HG03342 (cell line): ENCODE results near the gene SLC8A2.
"Not testable (repeated sequence)": the region's sequence is repeated elsewhere in the genome, so short reads cannot be mapped to it uniquely, and the experiment has no call there.

ENCODE experiments used
- ATAC-seq: cut with Tn5 transposase; IDR thresholded peaks from one replicate; pipeline ENCODE4 v1.9.1; 2021; ENCODE audit warnings: mild to moderate bottlenecking, moderate library complexity; ENCODE audit not compliant: unreplicated experiment

Gene SLC8A2

DNA sequence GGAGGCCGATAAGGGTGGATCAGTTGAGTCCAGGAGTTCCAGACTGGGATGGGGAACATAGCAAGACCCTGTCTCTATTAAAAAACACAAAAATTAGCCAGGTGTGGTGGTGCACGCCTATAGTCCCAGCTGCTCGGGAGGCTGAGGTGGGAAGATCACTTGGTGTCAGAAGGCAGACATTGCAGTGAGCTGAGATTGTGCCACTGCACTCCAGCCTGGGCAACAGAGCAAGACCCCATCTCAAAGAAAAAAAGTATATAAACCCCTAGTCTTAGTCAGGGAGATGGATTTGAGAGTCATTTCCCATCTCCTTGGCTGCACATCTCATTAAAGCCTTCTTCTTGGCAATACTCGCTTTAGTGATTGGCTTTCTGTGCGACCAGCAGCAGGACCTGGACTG is 87.8 kb downstream of the SLC8A2 start:
- not testable (repeated sequence) for ATAC-seq

DNA sequence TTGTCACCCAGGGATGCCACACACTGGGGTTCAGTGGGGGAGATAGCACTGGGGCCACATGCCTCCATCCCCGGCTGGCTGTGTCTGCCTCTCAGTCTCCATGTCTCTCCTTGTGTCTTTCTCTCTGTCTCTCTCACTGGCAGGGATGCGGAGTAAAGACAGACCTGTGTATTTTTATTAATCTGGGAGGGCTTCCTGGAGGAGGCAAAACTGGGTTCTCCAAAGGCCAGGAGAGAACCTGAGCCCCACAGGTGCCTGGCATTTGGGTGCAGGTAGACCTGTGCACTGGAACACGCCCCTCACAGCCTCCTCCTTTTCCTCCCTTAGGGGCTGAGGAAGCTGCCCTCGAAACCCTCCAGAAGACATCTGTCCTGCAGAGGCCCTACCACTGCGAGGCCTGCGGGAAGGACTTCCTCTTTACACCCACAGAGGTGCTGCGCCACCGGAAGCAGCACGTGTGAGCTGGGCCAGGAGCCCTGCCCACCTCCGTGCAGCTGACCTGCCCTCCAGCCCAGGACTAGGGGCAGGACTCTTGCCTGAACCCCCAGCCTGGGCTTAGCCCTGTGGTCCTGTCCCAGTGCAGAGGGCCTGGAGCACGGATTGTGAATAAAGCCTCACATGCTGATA is 89.9 kb downstream of the SLC8A2 start:
- no peak for ATAC-seq

DNA sequence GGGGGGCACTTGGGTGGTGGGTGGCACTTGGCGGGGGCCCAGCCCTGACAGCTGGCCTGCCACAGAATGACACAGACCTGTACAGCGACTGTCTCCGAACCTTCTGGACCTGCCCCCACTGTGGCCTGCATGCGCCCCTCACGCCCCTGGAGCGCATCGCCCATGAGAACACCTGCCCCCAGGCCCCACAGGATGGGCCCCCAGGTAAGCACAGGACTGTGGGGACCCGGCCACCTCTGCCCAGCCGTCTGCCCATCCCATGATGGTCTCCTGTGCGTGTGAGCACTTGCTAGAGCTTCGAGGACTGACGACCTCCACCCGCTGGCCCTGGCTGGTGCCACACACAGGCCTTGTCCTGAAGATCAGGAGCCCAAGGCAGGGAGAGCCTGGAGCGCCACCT is 90.6 kb downstream of the SLC8A2 start:
- no peak for ATAC-seq

DNA sequence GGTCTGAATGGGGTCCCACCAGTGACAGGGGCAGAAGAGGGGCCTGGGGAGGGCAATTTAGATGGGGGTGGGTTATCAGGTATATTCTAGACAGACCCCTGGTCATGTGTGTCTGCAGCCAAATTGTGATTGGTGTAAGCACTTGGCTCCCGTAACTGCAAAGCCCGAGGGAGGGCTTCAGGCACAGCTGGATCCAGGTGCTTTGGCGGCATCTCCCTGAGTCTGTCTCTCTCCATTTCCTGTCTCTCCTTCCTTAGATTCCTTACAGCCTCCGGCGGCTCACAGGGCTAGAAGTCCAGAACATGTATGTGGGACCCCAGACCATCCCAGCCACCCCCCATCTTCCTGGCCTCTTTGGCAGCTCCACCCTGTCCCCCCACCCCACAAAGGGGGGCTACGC is 91.1 kb downstream of the SLC8A2 start:
- ATAC-seq, result no peak

DNA sequence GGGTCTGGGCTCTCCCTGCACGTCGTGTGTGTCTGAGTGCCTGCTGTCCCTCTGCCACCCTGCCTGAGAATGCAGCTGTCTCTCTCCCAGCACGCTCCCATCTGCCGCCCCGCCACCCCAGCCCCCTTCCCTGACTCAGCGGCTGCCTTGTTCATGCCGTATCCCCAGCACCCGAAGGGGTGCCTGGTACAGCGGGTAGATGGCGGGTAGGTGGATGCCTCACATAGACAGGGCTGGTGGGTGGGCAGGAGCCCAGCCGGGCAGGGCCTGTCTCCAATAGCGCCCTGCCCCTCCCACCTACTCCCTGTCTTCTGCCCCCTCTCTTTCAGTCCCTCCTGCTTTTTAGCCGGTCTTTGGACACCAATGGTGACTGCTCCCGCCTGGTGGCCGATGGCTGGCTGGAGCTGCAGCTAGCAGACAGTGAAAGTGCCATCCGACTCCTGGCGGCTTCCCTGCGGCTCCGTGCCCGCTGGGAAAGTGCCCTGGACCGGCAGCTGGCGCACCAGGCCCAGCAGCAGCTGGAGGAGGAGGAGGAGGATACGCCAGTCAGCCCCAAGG is 92.2 kb downstream of the SLC8A2 start:
- ATAC-seq, result no peak

DNA sequence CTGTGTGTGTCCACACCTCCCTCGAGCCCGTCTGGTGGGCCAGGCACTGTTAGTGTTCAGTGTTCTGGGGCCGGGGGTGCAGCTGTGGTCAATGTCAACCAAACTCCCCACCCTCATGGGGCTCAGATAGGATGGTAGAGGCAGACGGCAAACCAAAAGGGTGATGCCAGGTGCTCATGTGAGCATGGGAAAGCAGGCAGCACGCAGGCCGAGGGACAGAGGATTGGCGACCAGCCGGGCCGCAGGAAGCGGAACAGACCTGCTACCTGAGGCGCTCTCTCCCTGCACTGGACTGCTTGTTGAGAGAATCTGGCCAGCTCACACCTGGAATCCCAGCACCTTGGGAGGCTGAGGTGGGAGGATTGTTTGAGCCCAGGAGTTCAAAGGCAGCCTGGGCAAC is 93.4 kb downstream of the SLC8A2 start:
- no peak for ATAC-seq
